CD4-positive, alpha-beta T cell treated with Interleukin-17A for 1 hour (primary cell): ENCODE measurements around the gene MED27.
"Not testable (repeated sequence)": the region's sequence is repeated elsewhere in the genome, so short reads cannot be mapped to it uniquely, and the experiment has no call there.

ENCODE experiments used
- DNase-seq: peaks from one replicate; pipeline ENCODE4 v3.0.0-alpha.2; 2020

Gene MED27

GRCh38 chr9:131961496-131961880 is 118.2 kb downstream of the MED27 start:
- DNase-seq, result no peak

GRCh38 chr9:131960851-131961495 is 118.7 kb downstream of the MED27 start:
- no peak for DNase-seq

- DNase-seq, result no peak
These were observed 119.4 kb downstream of the MED27 start for GRCh38 chr9:131960311-131960710.

- no peak for DNase-seq
These were observed 119.8 kb downstream of the MED27 start for GRCh38 chr9:131959887-131960286.

DNA sequence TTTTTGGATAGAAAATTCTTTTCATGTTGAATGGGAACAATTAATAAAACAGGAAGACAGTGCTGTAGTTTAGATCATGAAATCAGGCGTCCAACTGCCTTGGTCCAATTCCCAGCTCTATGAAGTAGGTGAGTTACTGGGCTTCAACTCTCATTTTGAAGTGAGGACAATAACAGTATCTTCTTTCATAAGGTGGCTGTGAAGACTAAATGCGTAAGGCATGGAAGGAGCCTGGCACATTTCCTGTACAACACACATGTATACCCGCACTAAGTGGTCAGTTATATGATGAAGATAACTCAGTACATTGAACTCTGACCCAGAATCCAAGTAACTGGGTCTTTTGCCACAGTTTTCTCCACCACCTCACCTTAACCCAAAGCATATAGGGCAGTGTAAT is 120.6 kb downstream of the MED27 start:
- DNase-seq, result no peak

GRCh38 chr9:131954299-131954698 is 125.4 kb downstream of the MED27 start:
- DNase-seq, result no peak

DNA sequence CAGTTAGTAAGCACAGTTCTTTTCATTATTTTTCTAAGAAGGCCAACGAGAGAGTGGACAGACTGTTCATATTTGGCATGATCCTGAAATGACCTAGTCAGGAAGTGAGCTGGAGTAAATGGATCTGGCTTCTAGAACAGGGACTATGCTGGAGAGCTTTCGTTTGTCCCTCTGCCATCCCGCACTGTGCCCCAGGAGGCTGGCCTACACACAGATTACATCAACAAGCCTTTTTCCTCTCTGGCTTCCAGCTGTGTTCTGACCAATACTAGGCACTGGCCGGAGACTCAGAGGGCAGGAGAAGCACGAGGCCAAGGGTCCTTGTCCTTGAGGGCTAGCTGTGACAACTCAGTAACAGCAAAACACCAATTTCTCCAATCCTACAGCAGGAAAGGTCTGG is 127.8 kb downstream of the MED27 start:
- no peak for DNase-seq

- DNase-seq, result no peak
These were observed 128.5 kb downstream of the MED27 start for GRCh38 chr9:131951155-131951554.

- no peak for DNase-seq
These were observed 129.2 kb downstream of the MED27 start for GRCh38 chr9:131950487-131950886.

GRCh38 chr9:131946180-131946579 is 133.5 kb downstream of the MED27 start:
- DNase-seq, result no peak

DNA sequence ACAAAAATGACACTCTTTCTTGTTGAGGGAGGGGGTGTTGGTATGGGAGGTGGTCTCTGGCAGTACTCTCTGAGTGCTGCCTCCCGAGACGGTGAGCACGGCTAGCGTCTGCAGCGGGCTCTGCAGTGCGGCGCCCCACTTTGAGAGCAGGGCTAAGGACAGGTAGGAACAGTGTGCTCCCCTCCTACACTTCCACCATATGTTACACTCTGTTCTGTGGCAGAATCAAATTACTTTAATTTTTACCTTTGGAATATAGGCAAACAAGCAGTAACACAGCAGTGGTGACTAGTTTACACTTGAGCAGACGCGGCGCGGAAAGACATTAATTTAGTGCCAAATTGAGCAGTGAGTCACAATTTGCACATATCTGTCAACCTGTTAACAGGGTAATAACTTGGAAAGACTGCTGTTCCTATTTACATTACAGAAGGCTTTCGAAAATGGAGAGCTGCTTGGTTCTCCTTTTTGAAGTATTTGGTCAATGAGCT is 136.3 kb downstream of the MED27 start:
- DNase-seq, result no peak

DNA sequence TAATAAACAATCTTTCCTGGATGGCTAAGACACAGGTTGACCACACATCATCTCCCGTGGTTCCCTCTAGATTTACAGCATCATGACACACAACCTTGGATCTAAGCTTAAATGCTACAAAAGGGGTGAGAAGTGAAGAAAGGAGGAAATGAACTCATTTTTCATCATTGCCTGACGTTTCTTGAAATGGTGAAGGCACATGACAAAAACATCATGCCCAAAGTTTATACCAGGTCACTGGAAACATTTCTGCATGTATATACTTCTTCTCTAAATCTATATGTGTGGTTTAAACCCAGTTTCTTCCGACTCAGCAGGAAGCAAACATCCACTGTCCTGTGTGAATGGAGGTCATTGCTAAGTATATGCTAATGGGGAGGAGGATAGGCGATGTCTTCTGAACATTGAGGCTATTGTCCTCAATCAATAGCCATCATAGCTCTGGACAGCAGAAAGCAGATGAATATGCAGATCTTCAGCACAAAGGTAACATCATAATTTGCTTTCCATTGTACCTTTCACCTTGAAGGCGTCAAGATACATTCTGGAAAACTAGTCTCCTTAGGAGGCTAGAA is 137.4 kb downstream of the MED27 start:
- no peak for DNase-seq

DNA sequence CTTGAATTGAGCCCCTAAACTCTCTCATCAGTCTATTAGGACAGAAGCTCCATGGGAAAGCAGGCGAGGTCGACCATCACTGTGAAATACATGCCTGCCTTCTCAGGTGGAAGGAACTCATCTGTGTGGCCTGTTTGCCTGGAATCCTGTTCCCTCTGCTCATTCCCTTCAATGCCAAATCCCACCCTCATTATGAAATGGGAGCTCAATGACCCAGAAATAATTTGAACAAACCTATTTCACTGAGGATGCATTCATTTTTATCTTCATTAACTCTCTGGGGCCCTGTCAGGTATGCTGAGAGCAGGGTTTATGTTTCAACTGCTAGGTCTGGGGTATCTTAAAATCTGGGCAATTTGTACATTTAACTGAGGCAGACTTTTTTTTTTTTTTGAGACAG is 142.2 kb downstream of the MED27 start:
- DNase-seq, result no peak

DNA sequence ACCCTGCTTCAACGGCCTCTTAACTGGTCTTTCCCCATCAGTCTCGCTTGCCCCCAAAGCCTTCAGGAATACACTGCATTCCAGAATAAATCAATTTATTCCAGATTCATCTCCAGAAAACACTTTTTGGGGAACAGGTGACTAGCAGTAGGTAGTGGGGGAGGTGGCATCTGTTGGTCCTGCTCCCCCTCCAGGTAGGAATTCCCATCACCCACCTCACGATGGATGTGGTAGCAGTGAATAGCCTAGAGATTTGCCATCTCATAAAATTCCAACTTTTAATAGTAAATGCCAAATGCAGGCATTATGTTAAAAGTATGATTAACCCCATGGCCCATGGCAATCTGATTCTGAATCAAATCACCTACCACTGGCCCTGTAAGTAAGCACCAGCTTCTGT is 142.7 kb downstream of the MED27 start:
- no peak for DNase-seq

GRCh38 chr9:131934673-131935072 is 145.0 kb downstream of the MED27 start:
- DNase-seq, result no peak

GRCh38 chr9:131927091-131927490 is 152.6 kb downstream of the MED27 start:
- DNase-seq, result no peak

GRCh38 chr9:131926360-131926922 is 153.2 kb downstream of the MED27 start:
- DNase-seq, result no peak

- no peak for DNase-seq
These were observed 153.9 kb downstream of the MED27 start for GRCh38 chr9:131925677-131926177.

- DNase-seq, result no peak
These were observed 155.9 kb downstream of the MED27 start for GRCh38 chr9:131923766-131924165.

GRCh38 chr9:131923132-131923671 is 156.5 kb downstream of the MED27 start:
- DNase-seq, result no peak

GRCh38 chr9:131921635-131922034 is 158.0 kb downstream of the MED27 start:
- not testable (repeated sequence) for DNase-seq

- no peak for DNase-seq
These were observed 160.5 kb downstream of the MED27 start for GRCh38 chr9:131919216-131919615.

DNA sequence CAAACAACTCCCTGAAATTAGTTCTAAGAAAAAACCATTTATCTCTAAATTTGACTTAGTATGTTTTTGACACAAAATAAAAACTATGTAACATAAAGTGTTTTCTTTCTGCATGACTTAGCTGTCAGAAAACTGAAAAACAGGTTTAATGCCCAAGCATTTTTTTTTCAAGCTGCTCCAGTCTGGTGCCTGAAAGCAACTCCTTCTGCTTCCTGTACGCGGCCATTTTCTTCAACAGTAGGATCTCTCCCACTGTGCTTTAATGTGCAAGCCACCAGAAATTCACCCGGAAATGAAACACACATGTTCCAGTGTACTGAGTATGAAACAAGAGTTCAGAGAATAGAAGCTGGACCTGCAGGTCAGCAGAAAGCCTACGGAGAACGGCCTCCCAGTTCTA is 161.2 kb downstream of the MED27 start:
- DNase-seq, result no peak

DNA sequence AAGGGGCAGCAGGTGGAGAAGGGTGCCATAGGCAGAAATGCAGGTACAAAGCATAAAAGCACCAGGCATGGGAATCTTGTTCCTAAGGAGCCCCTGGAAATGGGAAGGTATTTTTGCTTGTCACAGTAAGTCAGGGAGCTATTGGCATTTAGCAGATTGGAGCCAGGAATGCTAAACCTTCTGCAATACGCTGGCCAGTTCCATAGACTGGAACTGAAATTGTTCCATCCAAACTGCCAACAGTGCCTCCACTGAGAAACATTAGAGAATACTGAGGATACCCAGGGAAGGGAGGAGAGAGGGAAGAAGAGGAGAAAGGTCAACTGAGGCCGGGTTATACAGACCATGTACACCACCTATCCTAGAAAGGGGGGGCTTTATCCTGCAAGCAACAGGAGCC is 162.7 kb downstream of the MED27 start:
- DNase-seq, result no peak
